Astrocyte of the cerebellum (primary cell): ENCODE measurements around the gene C17orf107.
"Not testable (repeated sequence)": the region's sequence is repeated elsewhere in the genome, so short reads cannot be mapped to it uniquely, and the experiment has no call there.

Experiments used
- DNase-seq: peaks from one replicate; pipeline ENCODE4 v3.0.0-alpha.2; 2011; ENCODE audit warnings: low read depth
- H3K4me3 ChIP-seq: 2 replicates; pipeline ENCODE4 v1.5.1; 2011; ENCODE audit warnings: mild to moderate bottlenecking, low read depth, low read length, moderate library complexity
- CTCF ChIP-seq: IDR thresholded peaks from 2 replicates; pipeline ENCODE4 v1.5.1; 2012; ENCODE audit warnings: low read length, low read depth, moderate library complexity, mild to moderate bottlenecking; ENCODE audit errors: missing control alignments
- in situ Hi-C: cut with HindIII; loops from 2 replicates; pipeline ENCODE4 v1.10.0; 2017; ENCODE audit warnings: low sequenced_read_pairs

C17orf107 gene

GRCh38 chr17:4860651-4861050, 38.7 kb upstream of the C17orf107 start:
- TF ChIP-seq CTCF, result no peak
- no peak overlapping the region for H3K4me3 ChIP-seq
- DNase-seq, result no peak
- in situ Hi-C loops, result no loop called here

- in situ Hi-C loops, result no loop called here
- no peak overlapping the region for H3K4me3 ChIP-seq
- no peak for TF ChIP-seq CTCF
- DNase-seq, result no peak
Measured at GRCh38 chr17:4861052-4861451, 38.3 kb upstream of the C17orf107 start.

- no peak for TF ChIP-seq CTCF
- DNase-seq, result no peak
- no peak overlapping the region for H3K4me3 ChIP-seq
- in situ Hi-C loops, result no loop called here
Measured at GRCh38 chr17:4862720-4863119, 36.6 kb upstream of the C17orf107 start.

GRCh38 chr17:4863321-4863720, 36.0 kb upstream of the C17orf107 start:
- TF ChIP-seq CTCF, result no peak
- in situ Hi-C loops, result no loop called here
- H3K4me3 ChIP-seq, result no peak overlapping the region
- no peak for DNase-seq

GRCh38 chr17:4867535-4867934, 31.8 kb upstream of the C17orf107 start:
- DNase-seq, in situ Hi-C loops, H3K4me3 ChIP-seq: not testable (repeated sequence)

- in situ Hi-C loops, H3K4me3 ChIP-seq, DNase-seq: not testable (repeated sequence)
Measured at GRCh38 chr17:4869058-4869998, 30.0 kb upstream of the C17orf107 start.

- TF ChIP-seq CTCF, result no peak
- no peak overlapping the region for H3K4me3 ChIP-seq
- in situ Hi-C loops, result no loop called here
- no peak for DNase-seq
Measured at GRCh38 chr17:4870855-4871254, 28.5 kb upstream of the C17orf107 start.
